22Rv1 (cell line): ENCODE results near the gene GSG1L.

Experiments used
- H3K27ac ChIP-seq: fragments of 450-650 bp; 2 replicates; pipeline ENCODE4 v1.5.1; 2017
- ZFX ChIP-seq: fragments of 450-650 bp; IDR thresholded peaks from 2 replicates; pipeline ENCODE4 v1.6.1; 2017; ENCODE audit warnings: antibody characterized with exemption, borderline replicate concordance
- TF ChIP-seq, protein P1 (sequence below): fragments of 450-650 bp; IDR thresholded peaks from 2 replicates; pipeline ENCODE4 v1.5.1; 2017; ENCODE audit warnings: mild to moderate bottlenecking

Gene GSG1L

DNA sequence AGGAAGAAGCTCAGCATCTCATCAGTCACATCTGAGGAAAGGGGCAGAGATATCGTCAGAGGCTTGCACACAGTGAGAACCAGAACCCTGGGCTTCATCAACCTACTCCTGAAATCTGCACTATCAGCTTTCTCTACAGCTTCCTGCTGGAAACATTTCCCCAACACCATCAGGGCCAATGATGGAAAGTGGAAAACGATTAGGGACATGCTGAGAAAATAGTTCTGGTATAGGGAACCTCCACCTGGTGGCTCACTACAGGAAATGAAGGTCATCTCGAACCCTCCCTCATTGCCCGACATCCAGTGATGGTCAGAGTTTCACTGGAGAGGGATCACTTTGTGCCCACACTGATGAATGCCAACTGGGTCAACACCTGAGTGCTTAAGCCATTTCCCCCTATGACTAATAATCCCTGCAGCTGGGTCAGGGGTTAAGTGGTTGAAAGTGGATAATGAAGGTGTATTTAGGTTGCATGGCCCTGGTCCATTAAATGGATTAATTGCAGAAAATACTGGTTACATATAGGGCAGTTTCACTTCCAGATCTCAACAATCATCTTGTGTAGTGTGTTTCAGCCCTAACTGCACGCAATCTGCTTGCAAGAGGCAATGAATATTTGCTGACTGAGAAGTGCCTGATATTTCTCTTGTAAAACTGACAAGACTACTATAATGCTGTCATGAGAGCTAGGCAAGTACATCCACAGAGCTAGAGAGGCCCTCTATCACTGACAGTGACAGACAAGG lies 43.1 kb upstream of the GSG1L start:
- TF ChIP-seq, protein P1, sequence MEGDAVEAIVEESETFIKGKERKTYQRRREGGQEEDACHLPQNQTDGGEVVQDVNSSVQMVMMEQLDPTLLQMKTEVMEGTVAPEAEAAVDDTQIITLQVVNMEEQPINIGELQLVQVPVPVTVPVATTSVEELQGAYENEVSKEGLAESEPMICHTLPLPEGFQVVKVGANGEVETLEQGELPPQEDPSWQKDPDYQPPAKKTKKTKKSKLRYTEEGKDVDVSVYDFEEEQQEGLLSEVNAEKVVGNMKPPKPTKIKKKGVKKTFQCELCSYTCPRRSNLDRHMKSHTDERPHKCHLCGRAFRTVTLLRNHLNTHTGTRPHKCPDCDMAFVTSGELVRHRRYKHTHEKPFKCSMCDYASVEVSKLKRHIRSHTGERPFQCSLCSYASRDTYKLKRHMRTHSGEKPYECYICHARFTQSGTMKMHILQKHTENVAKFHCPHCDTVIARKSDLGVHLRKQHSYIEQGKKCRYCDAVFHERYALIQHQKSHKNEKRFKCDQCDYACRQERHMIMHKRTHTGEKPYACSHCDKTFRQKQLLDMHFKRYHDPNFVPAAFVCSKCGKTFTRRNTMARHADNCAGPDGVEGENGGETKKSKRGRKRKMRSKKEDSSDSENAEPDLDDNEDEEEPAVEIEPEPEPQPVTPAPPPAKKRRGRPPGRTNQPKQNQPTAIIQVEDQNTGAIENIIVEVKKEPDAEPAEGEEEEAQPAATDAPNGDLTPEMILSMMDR: no peak
- TF ChIP-seq ZFX: no peak

DNA sequence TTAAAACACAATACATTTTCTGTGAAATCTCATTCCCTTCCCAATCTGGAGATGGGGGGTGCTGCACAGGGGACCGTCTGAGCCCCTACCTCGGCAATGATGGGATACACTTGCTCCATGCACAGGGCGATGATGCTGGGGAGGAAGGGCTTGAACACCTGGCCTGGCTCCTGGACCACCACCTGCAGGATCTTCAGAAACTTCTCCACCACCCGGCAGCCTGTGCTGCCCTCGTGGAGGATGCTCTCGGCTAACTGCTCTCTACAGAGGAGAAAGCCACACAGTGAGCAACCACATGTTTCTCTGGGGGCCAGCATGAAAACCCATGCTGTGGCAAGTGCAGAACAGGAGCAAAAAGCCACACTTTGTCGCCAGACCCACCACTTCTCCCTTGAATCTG lies 42.4 kb upstream of the GSG1L start:
- TF ChIP-seq ZFX: no peak
- TF ChIP-seq, protein P1: no peak

More for the DNA sequence above, 43.1 kb upstream of the GSG1L start:
- H3K27ac ChIP-seq: no peak overlapping the region

GRCh38 chr16:28105297-28105696 lies 41.8 kb upstream of the GSG1L start:
- H3K27ac ChIP-seq: no peak overlapping the region
- no peak for TF ChIP-seq ZFX
- TF ChIP-seq, protein P1: no peak

More for the DNA sequence above, 42.4 kb upstream of the GSG1L start:
- no peak overlapping the region for H3K27ac ChIP-seq

GRCh38 chr16:28104404-28104803 lies 40.9 kb upstream of the GSG1L start:
- H3K27ac ChIP-seq: no peak overlapping the region

GRCh38 chr16:28103516-28104170 lies 40.1 kb upstream of the GSG1L start:
- TF ChIP-seq, protein P1: no peak
- TF ChIP-seq ZFX: no peak

More at GRCh38 chr16:28104404-28104803, 40.9 kb upstream of the GSG1L start:
- no peak for TF ChIP-seq ZFX
- TF ChIP-seq, protein P1: no peak

GRCh38 chr16:28101533-28101890 lies 38.0 kb upstream of the GSG1L start:
- no peak overlapping the region for H3K27ac ChIP-seq
- TF ChIP-seq, protein P1: no peak

More at GRCh38 chr16:28103516-28104170, 40.1 kb upstream of the GSG1L start:
- H3K27ac ChIP-seq: no peak overlapping the region

GRCh38 chr16:28100810-28101532 lies 37.5 kb upstream of the GSG1L start:
- no peak overlapping the region for H3K27ac ChIP-seq
- TF ChIP-seq ZFX: no peak
- TF ChIP-seq, protein P1: no peak
